ENCODE data around the gene FCAMR.

FCAMR gene

GRCh38 chr1:206955476-206956451, 14.5 kb downstream of the FCAMR start:
- no peaks in the 10 kb centered on the region for H3K36me3 Mint-ChIP-seq (ENCODE audit: low read depth)
- H3K27me3 Mint-ChIP-seq (ENCODE audit: low read depth): no peaks in the 10 kb centered on the region
- H3K4me1 Mint-ChIP-seq (ENCODE audit: low read depth): peaks cover 12% of the 10 kb centered on the region
- H3K9me3 Mint-ChIP-seq: no peaks in the 10 kb centered on the region
- H3K27ac Mint-ChIP-seq: peak overlapping the region; percentile 28
- H3K4me3 Mint-ChIP-seq: no peak overlapping the region

GRCh38 chr1:206954459-206955342, 15.6 kb downstream of the FCAMR start:
- no peaks in the 10 kb centered on the region for H3K9me3 Mint-ChIP-seq
- H3K27me3 Mint-ChIP-seq (ENCODE audit: low read depth): no peaks in the 10 kb centered on the region
- H3K27ac Mint-ChIP-seq: no peak overlapping the region
- no peaks in the 10 kb centered on the region for H3K36me3 Mint-ChIP-seq (ENCODE audit: low read depth)
- H3K4me1 Mint-ChIP-seq (ENCODE audit: low read depth): peaks cover 12% of the 10 kb centered on the region
- no peak overlapping the region for H3K4me3 Mint-ChIP-seq

DNA sequence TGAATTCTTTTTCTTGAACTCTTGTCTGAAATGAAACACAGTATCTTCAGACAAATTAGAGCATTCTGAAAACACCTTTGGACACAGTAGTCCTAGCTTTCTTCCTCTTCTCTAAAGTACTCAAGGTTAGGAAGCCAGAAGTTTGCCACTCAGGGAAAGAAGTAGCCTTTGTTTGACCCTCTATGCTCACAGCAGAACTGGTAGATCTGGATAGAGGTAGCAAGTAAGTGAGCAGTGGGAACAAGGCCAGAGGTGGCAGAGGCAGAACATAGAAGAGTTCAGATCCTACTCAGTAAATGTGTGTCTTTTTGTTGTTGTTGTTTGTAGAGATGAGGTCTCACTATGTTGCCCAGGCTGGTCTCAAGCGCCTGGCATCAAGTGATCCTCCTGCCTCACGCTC, 16.6 kb downstream of the FCAMR start:
- Mint-ChIP-seq H3K4me1 (ENCODE audit: low read depth) (peaks cover 12% of the 10 kb centered on the region), H3K27me3 (ENCODE audit: low read depth) (no peaks in the 10 kb centered on the region), H3K27ac (no peak overlapping the region), H3K9me3 (no peaks in the 10 kb centered on the region), H3K36me3 (ENCODE audit: low read depth) (no peaks in the 10 kb centered on the region), H3K4me3 (no peak overlapping the region)

- H3K4me1 Mint-ChIP-seq (ENCODE audit: low read depth): peaks cover 12% of the 10 kb centered on the region
- H3K27ac Mint-ChIP-seq: no peak overlapping the region
- no peaks in the 10 kb centered on the region for H3K9me3 Mint-ChIP-seq
- no peaks in the 10 kb centered on the region for H3K36me3 Mint-ChIP-seq (ENCODE audit: low read depth)
- H3K4me3 Mint-ChIP-seq: no peak overlapping the region
- no peaks in the 10 kb centered on the region for H3K27me3 Mint-ChIP-seq (ENCODE audit: low read depth)
These were observed 17.1 kb downstream of the FCAMR start for GRCh38 chr1:206953126-206953525.

DNA sequence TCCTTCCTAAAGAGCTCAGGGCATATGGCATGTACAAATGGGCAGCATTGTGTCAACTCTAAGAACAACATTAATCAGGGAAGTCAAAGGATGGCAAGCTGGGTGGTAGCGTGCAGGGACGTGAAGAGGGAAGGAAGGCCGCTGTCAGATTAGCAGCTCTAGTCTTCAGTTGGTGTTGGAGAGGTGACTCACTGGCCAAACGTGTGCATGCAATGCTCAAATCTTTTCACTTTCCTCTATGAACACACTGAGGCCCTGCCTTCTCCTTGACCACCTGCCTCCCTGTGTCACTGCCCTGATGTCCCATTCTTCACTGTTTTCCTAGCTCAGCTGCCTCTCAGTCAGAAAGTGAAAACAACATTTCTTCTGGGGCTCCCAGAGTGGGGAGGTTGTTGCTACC, 18.1 kb downstream of the FCAMR start:
- Mint-ChIP-seq H3K4me1 (ENCODE audit: low read depth) (peaks cover 12% of the 10 kb centered on the region), H3K4me3 (no peak overlapping the region), H3K36me3 (ENCODE audit: low read depth) (no peaks in the 10 kb centered on the region), H3K27ac (no peak overlapping the region), H3K9me3 (no peaks in the 10 kb centered on the region), H3K27me3 (ENCODE audit: low read depth) (no peaks in the 10 kb centered on the region)

GRCh38 chr1:206951318-206952100, 18.8 kb downstream of the FCAMR start:
- Mint-ChIP-seq H3K4me3 (no peak overlapping the region), H3K27ac (no peak overlapping the region), H3K27me3 (ENCODE audit: low read depth) (peaks cover 3% of the 10 kb centered on the region), H3K4me1 (ENCODE audit: low read depth) (peaks cover 12% of the 10 kb centered on the region), H3K36me3 (ENCODE audit: low read depth) (no peaks in the 10 kb centered on the region), H3K9me3 (no peaks in the 10 kb centered on the region)

DNA sequence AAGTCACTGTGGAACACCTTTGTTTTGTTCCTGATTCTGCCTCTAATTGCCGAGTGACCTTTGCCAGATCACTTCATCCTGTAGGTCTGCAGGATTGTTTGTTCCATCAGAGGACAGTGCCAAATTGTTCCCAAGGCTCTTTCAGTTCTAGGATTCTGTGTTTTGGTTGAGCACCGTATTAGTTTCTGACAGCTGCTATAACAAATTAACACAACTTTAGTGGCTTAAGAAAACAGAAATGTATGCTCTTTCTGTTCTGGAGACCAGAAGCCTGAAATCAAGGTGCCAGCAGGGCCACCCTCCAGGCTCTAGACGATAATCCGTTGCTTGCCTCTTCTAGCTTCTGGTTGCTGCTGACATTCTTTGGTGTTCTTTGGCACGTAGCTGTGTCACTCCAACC, 20.6 kb downstream of the FCAMR start:
- Mint-ChIP-seq H3K36me3 (ENCODE audit: low read depth) (no peaks in the 10 kb centered on the region), H3K27me3 (ENCODE audit: low read depth) (peaks cover 11% of the 10 kb centered on the region), H3K4me1 (ENCODE audit: low read depth) (peaks cover 4% of the 10 kb centered on the region), H3K27ac (no peak overlapping the region), H3K9me3 (no peaks in the 10 kb centered on the region), H3K4me3 (no peak overlapping the region)

- no peaks in the 10 kb centered on the region for H3K36me3 Mint-ChIP-seq (ENCODE audit: low read depth)
- peaks cover 13% of the 10 kb centered on the region for H3K27me3 Mint-ChIP-seq (ENCODE audit: low read depth)
- no peak overlapping the region for H3K4me3 Mint-ChIP-seq
- H3K4me1 Mint-ChIP-seq (ENCODE audit: low read depth): peaks cover 3% of the 10 kb centered on the region
- no peaks in the 10 kb centered on the region for H3K9me3 Mint-ChIP-seq
- no peak overlapping the region for H3K27ac Mint-ChIP-seq
These were observed 21.1 kb downstream of the FCAMR start for GRCh38 chr1:206949208-206949607.

GRCh38 chr1:206947255-206947654, 23.0 kb downstream of the FCAMR start:
- Mint-ChIP-seq H3K36me3 (ENCODE audit: low read depth) (no peaks in the 10 kb centered on the region), H3K4me1 (ENCODE audit: low read depth) (no peaks in the 10 kb centered on the region), H3K4me3 (no peak overlapping the region), H3K27ac (no peak overlapping the region), H3K27me3 (ENCODE audit: low read depth) (peaks cover 27% of the 10 kb centered on the region), H3K9me3 (no peaks in the 10 kb centered on the region)

GRCh38 chr1:206946261-206946660, 24.0 kb downstream of the FCAMR start, which contains the start of gene PIGR:
Gene PIGR (minus strand): TSS chr1:206946466. CDS start chr1:206940531, 5,935 bp downstream.
- H3K27me3 Mint-ChIP-seq (ENCODE audit: low read depth): peaks cover 30% of the 10 kb centered on the region
- no peak within 1 kb of the TSS for H3K4me3 Mint-ChIP-seq
- no peaks in the 10 kb centered on the region for H3K4me1 Mint-ChIP-seq (ENCODE audit: low read depth)
- H3K27ac Mint-ChIP-seq: no peak within 1 kb of the TSS
- no peaks in the 10 kb centered on the region for H3K36me3 Mint-ChIP-seq (ENCODE audit: low read depth)
- H3K9me3 Mint-ChIP-seq: no peaks in the 10 kb centered on the region

DNA sequence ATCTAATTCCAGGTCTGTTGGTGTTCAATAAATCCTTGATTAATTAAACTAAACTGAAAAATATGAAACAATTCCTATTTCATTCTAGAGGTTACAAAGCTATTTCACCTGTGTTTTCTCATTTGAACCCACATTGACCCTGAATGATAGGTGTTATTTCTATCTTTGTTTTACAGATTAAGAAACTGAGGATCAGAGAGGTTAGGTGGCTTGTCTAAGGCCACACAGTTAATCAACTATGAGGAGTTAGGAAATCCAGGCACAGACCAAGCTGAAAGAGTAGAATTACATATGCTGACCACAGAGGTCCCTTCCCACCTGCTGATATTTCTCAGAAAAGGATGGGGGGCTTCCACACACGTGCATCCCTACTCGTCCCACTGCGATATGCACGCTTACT, 24.5 kb downstream of the FCAMR start:
- Mint-ChIP-seq H3K27ac (no peak overlapping the region), H3K9me3 (no peaks in the 10 kb centered on the region), H3K36me3 (ENCODE audit: low read depth) (no peaks in the 10 kb centered on the region), H3K27me3 (ENCODE audit: low read depth) (peaks cover 34% of the 10 kb centered on the region), H3K4me1 (ENCODE audit: low read depth) (no peaks in the 10 kb centered on the region), H3K4me3 (no peak overlapping the region)

- Mint-ChIP-seq H3K4me3 (no peak overlapping the region), H3K4me1 (ENCODE audit: low read depth) (no peaks in the 10 kb centered on the region), H3K9me3 (no peaks in the 10 kb centered on the region), H3K36me3 (ENCODE audit: low read depth) (no peaks in the 10 kb centered on the region), H3K27me3 (ENCODE audit: low read depth) (peaks cover 40% of the 10 kb centered on the region), H3K27ac (no peak overlapping the region)
These were observed 25.6 kb downstream of the FCAMR start for GRCh38 chr1:206944703-206945102.

- H3K27ac Mint-ChIP-seq: no peak overlapping the region
- no peaks in the 10 kb centered on the region for H3K36me3 Mint-ChIP-seq (ENCODE audit: low read depth)
- no peaks in the 10 kb centered on the region for H3K9me3 Mint-ChIP-seq
- no peaks in the 10 kb centered on the region for H3K4me1 Mint-ChIP-seq (ENCODE audit: low read depth)
- no peak overlapping the region for H3K4me3 Mint-ChIP-seq
- peaks cover 39% of the 10 kb centered on the region for H3K27me3 Mint-ChIP-seq (ENCODE audit: low read depth)
These were observed 28.4 kb downstream of the FCAMR start for GRCh38 chr1:206941766-206942418.

- Mint-ChIP-seq H3K4me3 (no peak overlapping the region), H3K4me1 (ENCODE audit: low read depth) (no peaks in the 10 kb centered on the region), H3K36me3 (ENCODE audit: low read depth) (no peaks in the 10 kb centered on the region), H3K27ac (no peak overlapping the region), H3K9me3 (no peaks in the 10 kb centered on the region), H3K27me3 (ENCODE audit: low read depth) (peaks cover 37% of the 10 kb centered on the region)
These were observed 29.7 kb downstream of the FCAMR start for GRCh38 chr1:206940588-206940936.

Measured in T-helper 1 cell treated with Interleukin-12 subunit alpha and Interleukin-12 subunit beta and Interleukin-4 antibody, amounts not matched to agents 30 μg/mL and 1 μg/mL, for 36 hours (primary cell).